H1 (cell line): ENCODE measurements around the gene WBP1L. TPM values are rescaled to one million over a fixed set of nuclear protein-coding genes. Genes with fewer than 3 reads are reported as not detected.

ENCODE experiments used
- CHD7 ChIP-seq: fragments of 300-600 bp; sonication (generic); IDR thresholded peaks from 2 replicates; pipeline ENCODE4 v1.7.1; 2012; ENCODE audit warnings: low read length, moderate library complexity, mild to moderate bottlenecking, inconsistent platforms; ENCODE audit not compliant: insufficient replicate concordance
- CREB1 ChIP-seq: IDR thresholded peaks from 2 replicates; pipeline ENCODE4 v1.6.1; 2012; ENCODE audit warnings: inconsistent platforms
- EGR1 ChIP-seq: IDR thresholded peaks from 2 replicates; pipeline ENCODE4 v1.6.1; 2011; ENCODE audit warnings: low read depth, low read length, borderline replicate concordance
- JUN ChIP-seq: IDR thresholded peaks from 2 replicates; pipeline ENCODE4 v1.6.1; 2011; ENCODE audit warnings: low read depth, mild to moderate bottlenecking, improper control_type of control experiment, low read length
- POLR2A ChIP-seq, 2 experiments: IDR thresholded peaks; 1 replicate in 1 of 2; 2 replicates in 1 of 2; pipeline ENCODE4 v1.6.1; 2011; ENCODE audit warnings: low read depth in 2 of 2, low read length in 2 of 2, mild to moderate bottlenecking in 2 of 2; ENCODE audit errors: control extremely low read depth in 1 of 2
- RAD21 ChIP-seq, 2 experiments: IDR thresholded peaks in 1 of 2; conservative IDR thresholded peaks in 1 of 2; 2 replicates each; pipeline ENCODE4 v1.6.1; 2011; ENCODE audit warnings: low read depth in 2 of 2, low read length in 2 of 2, improper control_type of control experiment in 1 of 2, inconsistent platforms in 1 of 2, mild to moderate bottlenecking in 1 of 2, moderate library complexity in 1 of 2
- RBBP5 ChIP-seq: IDR thresholded peaks from 2 replicates; pipeline ENCODE4 v1.7.1; 2012; ENCODE audit warnings: low read depth, mild to moderate bottlenecking, inconsistent platforms, low read length, moderate library complexity, borderline replicate concordance
- SRF ChIP-seq: IDR thresholded peaks from 2 replicates; pipeline ENCODE4 v1.6.1; 2011; ENCODE audit warnings: mild to moderate bottlenecking, low read depth, low read length, moderate library complexity
- polyA plus RNA-seq, 7 experiments: library from polyadenylated mRNA; depleted of rRNA in 3 of 7; stranded (reverse) in 5 of 7; unstranded in 2 of 7; fragments of >200 nt in 5 of 7; fragments of 200-250 nt in 2 of 7; gene quantifications; 1 replicate in 5 of 7; 2 replicates in 1 of 7; 4 replicates in 1 of 7; pipeline versions ENCODE4 v1.2.1 to v1.2.3, GENCODE V29; 2011 to 2013; ENCODE audit warnings: missing spikeins in 2 of 7, mixed read lengths in 2 of 7
- total RNA-seq: library from RNA; stranded (reverse); fragmentation: NEBNext Ultra II Directional; extraction: Animal tissue kit (Norgen Biotek cat#: 25700); gene quantifications from 2 replicates; pipeline ENCODE4 v1.2.1, GENCODE V29; 2021

WBP1L gene
- total and polyA plus RNA-seq, 2 of the 8 experiments (the other 6 are each of a cell fraction or from before 2014, with no cell fraction given) = 26.6 to 29.9 TPM

- no peak for TF ChIP-seq CHD7
- no peak for TF ChIP-seq POLR2A (IDR thresholded peaks at IDR 0.05; ENCODE audit: control extremely low read depth in 1 of 2, low read depth in 2 of 2, low read length in 2 of 2)
- TF ChIP-seq SRF = no peak
- TF ChIP-seq RBBP5 = no peak
- no peak for TF ChIP-seq EGR1
- TF ChIP-seq JUN = no peak
- no peak for TF ChIP-seq CREB1
- TF ChIP-seq RAD21 (IDR thresholded peaks at IDR 0.05 in 1 of 2, conservative IDR thresholded peaks at IDR 0.05 in 1 of 2; ENCODE audit: low read depth in 2 of 2, low read length in 2 of 2) = no peak
Observed at GRCh38 chr10:102850025-102850518, 106.3 kb downstream of the WBP1L start (continued).
